ENCODE measurements around the gene CST11.

- TF ChIP-seq, protein P1, sequence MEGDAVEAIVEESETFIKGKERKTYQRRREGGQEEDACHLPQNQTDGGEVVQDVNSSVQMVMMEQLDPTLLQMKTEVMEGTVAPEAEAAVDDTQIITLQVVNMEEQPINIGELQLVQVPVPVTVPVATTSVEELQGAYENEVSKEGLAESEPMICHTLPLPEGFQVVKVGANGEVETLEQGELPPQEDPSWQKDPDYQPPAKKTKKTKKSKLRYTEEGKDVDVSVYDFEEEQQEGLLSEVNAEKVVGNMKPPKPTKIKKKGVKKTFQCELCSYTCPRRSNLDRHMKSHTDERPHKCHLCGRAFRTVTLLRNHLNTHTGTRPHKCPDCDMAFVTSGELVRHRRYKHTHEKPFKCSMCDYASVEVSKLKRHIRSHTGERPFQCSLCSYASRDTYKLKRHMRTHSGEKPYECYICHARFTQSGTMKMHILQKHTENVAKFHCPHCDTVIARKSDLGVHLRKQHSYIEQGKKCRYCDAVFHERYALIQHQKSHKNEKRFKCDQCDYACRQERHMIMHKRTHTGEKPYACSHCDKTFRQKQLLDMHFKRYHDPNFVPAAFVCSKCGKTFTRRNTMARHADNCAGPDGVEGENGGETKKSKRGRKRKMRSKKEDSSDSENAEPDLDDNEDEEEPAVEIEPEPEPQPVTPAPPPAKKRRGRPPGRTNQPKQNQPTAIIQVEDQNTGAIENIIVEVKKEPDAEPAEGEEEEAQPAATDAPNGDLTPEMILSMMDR (IDR thresholded peaks at IDR 0.05): no peak
- TF ChIP-seq POLR2A (IDR thresholded peaks at IDR 0.05) (no peak), POLR2AphosphoS5 (IDR thresholded peaks at IDR 0.05) (no peak)
Measured at GRCh38 chr20:23476015-23476754, 23.5 kb upstream of the CST11 start.
